ENCODE data around the gene NHS. TPM values are rescaled to one million over a fixed set of nuclear protein-coding genes. Genes with fewer than 3 reads are reported as not detected.

The NHS gene
- total and polyA plus RNA-seq, 4 donors: 14.1 to 17.7 (median 15.8) TPM

DNA sequence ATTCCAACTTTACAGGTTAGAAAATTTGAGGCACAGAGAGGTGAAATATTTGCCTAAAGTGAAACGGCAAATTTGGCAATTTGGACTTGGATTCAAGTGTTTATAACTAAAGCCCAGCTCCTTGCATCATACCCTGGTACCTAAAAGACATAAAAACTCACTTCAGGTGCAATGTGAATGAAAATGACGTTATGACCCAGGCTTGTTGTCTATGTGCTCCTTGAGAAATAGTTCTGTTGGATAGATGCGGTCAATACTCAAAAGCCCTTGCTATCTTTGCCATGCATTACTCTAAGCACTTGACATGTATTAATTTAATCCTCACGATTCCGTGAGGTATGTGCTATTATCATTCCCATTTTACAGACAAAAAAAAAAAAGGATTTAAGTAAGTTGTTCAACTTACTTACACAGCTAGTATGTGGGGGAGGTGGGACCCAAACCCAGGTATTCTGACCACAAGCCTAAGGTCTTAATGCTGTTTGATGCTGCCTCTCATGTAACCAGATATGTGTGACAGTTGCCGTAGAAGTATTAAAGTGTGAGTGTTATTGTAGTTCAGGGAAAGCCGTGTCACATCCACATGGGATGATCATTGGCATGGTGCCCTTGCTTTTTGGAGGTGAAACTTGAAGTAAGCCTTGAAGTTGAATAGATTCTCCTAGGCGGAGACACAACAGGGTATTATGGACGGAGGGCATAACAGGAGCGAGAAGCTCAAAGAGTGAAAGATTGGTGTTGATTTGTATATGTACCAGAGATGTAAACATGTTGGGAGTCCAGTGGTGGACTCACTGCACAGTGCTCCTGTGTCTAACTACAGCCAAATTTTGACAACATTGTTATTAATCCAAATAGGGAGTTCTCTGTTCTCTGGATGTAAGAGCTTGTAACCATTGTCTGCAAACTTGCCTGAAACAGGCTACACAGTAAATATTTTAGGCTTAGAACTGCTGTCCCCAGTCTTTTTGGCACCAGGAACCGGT lies 365.4 kb downstream of the NHS start:
- Histone ChIP-seq H3K4me1 (ENCODE audit: control insufficient read depth, insufficient read depth, low read length) (no peaks in the 10 kb centered on the region), H3K9me3 (ENCODE audit: control insufficient read depth, insufficient read depth, low read length) (no peaks in the 10 kb centered on the region), H3K36me3 (ENCODE audit: control insufficient read depth, insufficient read depth, low read length) (no peaks in the 10 kb centered on the region), H3K27me3 (ENCODE audit: control insufficient read depth, insufficient read depth, low read length) (peaks cover 8% of the 10 kb centered on the region), H3K27ac (ENCODE audit: low read depth, low read length) (no peak overlapping the region), H3K4me3 (ENCODE audit: low read depth, low read length) (no peak overlapping the region)
- no peak for DNase-seq (ENCODE audit: low read depth in 4 of 6, low spot score in 6 of 6)
- 65% methylated on average over 6 of the region's 11 CpGs for WGBS (ENCODE audit: insufficient coverage)

DNA sequence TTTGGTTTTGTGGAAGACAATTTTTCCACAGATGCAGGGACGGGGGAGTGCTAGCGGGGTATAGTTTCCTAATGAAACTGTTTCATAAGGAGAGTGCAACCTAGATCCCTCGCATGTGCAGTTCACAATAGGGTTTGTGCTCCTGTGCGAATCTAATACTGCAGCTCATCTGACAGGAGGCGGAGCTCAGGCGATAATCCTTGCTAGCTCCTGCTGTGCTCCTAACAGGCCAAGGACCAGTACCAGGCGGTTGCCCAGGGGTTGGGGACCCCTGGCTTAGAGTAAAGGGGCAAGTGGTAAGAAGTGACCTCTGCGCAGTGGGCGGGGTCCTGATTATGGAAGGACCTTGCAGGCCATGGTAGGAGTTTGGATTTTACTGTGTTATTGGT lies 366.1 kb downstream of the NHS start:
- Histone ChIP-seq H3K4me3 (ENCODE audit: low read depth, low read length) (no peak overlapping the region), H3K36me3 (ENCODE audit: control insufficient read depth, insufficient read depth, low read length) (no peaks in the 10 kb centered on the region), H3K27ac (ENCODE audit: low read depth, low read length) (no peak overlapping the region), H3K4me1 (ENCODE audit: control insufficient read depth, insufficient read depth, low read length) (no peaks in the 10 kb centered on the region), H3K9me3 (ENCODE audit: control insufficient read depth, insufficient read depth, low read length) (no peaks in the 10 kb centered on the region), H3K27me3 (ENCODE audit: control insufficient read depth, insufficient read depth, low read length) (peaks cover 8% of the 10 kb centered on the region)
- DNase-seq (ENCODE audit: low read depth in 4 of 6, low spot score in 6 of 6): no peak
- WGBS (ENCODE audit: insufficient coverage): 45% methylated on average over 9 of the region's 9 CpGs

DNA sequence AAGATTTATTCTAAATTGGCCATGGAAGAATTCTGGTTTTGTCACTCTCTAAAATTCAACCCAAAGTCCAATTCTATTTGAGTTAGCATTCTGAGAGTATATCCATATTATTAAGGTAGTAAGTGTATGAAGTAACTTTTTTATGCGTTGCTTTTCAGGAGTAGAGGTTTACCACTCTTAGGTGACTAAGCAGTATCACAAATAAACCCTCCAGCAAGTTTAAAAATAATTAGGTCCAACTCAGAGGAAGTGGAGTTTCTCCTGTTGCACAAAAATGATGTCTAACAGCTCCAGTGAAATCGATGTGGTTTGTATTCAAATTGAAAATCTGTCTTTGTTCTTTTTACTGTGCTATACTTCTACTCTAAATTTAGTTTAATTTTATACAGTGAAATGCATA lies 368.9 kb downstream of the NHS start:
- Histone ChIP-seq H3K36me3 (ENCODE audit: control insufficient read depth, insufficient read depth, low read length) (no peaks in the 10 kb centered on the region), H3K4me1 (ENCODE audit: control insufficient read depth, insufficient read depth, low read length) (no peaks in the 10 kb centered on the region), H3K9me3 (ENCODE audit: control insufficient read depth, insufficient read depth, low read length) (no peaks in the 10 kb centered on the region), H3K4me3 (ENCODE audit: low read depth, low read length) (no peak overlapping the region), H3K27me3 (ENCODE audit: control insufficient read depth, insufficient read depth, low read length) (peaks cover 13% of the 10 kb centered on the region), H3K27ac (ENCODE audit: low read depth, low read length) (no peak overlapping the region)
- no CpG with 5 or more reads among the region's 2 CpGs for WGBS (ENCODE audit: insufficient coverage)
- DNase-seq (ENCODE audit: low read depth in 4 of 6, low spot score in 6 of 6): no peak

DNA sequence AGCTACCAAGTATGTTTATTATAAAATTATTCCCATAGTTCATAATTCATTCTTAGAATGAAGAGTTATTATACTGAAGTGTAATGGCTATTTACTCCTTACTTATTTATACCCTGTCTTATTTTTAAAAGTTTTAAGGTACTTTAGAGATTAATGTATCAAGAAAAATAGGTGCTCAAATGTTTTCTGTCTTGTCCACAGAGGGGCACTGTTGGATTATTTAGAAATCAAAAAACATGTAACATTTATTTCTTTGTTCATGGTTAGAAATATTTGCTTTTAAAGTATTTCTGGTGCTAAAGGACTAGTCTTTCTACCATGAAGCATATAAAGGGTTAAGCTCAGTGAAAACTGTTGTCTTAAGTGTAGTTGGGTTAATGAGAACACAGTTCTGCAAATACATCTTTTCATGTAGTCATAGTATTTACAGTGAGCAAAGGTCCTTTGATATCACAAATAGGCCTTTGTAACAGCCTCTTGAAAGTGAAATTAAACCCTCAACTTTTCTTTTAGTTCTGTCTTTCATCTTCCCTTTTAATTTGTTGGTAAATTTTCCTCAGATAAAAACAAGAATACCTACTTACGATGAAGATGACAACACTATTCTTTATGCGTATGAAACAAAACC lies 370.0 kb downstream of the NHS start:
- Histone ChIP-seq H3K4me1 (ENCODE audit: control insufficient read depth, insufficient read depth, low read length) (no peaks in the 10 kb centered on the region), H3K9me3 (ENCODE audit: control insufficient read depth, insufficient read depth, low read length) (no peaks in the 10 kb centered on the region), H3K4me3 (ENCODE audit: low read depth, low read length) (no peak overlapping the region), H3K36me3 (ENCODE audit: control insufficient read depth, insufficient read depth, low read length) (no peaks in the 10 kb centered on the region), H3K27me3 (ENCODE audit: control insufficient read depth, insufficient read depth, low read length) (peaks cover 16% of the 10 kb centered on the region), H3K27ac (ENCODE audit: low read depth, low read length) (no peak overlapping the region)
- DNase-seq (ENCODE audit: low read depth in 4 of 6, low spot score in 6 of 6): peak in 2 of 6 donors; percentile 29 to 74
- no CpG with 5 or more reads among the region's 2 CpGs for WGBS (ENCODE audit: insufficient coverage)

DNA sequence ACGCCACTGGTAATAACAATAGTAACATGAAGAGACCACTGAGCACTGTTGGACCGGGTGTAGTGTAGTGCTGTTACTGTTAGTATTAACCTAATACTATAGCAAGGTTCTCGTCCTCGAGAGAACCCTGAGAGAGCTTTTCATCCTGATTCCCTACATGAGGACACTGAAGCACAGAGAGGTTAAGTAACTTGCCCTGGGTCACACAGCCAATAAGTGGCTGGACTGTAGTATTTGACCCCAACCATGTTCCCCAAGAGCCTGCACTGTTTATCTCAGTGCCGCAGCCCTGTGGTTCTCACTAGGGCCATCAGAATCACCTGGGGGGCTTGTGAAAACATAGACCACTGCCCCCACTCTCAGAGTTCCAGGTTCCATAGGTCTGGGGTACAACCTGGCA lies 372.7 kb downstream of the NHS start:
- peaks cover 13% of the 10 kb centered on the region for H3K27me3 ChIP-seq (ENCODE audit: control insufficient read depth, insufficient read depth, low read length)
- H3K36me3 ChIP-seq (ENCODE audit: control insufficient read depth, insufficient read depth, low read length): no peaks in the 10 kb centered on the region
- no peaks in the 10 kb centered on the region for H3K9me3 ChIP-seq (ENCODE audit: control insufficient read depth, insufficient read depth, low read length)
- no peaks in the 10 kb centered on the region for H3K4me1 ChIP-seq (ENCODE audit: control insufficient read depth, insufficient read depth, low read length)
- no peak overlapping the region for H3K27ac ChIP-seq (ENCODE audit: low read depth, low read length)
- 89% methylated on average over 3 of the region's 5 CpGs for WGBS (ENCODE audit: insufficient coverage)
- H3K4me3 ChIP-seq (ENCODE audit: low read depth, low read length): no peak overlapping the region
- no peak for DNase-seq (ENCODE audit: low read depth in 4 of 6, low spot score in 6 of 6)

DNA sequence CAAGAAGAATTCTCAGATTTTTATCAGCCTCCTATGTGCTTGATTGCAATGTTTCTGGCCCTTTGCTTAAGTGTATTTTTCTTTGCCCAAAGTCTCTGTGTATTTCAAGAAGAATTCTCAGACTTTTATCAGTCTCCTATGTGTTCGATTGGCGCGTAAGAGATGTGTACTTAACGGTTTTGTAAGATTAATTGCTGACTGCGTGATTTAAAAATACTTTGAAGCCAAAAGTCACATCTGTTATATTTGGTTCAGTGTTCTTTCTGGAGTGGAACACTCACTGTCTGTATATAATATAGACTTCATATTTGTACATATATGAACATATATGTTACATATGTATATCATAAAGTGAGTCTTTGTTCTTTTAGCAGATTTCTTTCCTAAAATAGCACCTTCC lies 373.7 kb downstream of the NHS start:
- Histone ChIP-seq H3K9me3 (ENCODE audit: control insufficient read depth, insufficient read depth, low read length) (no peaks in the 10 kb centered on the region), H3K36me3 (ENCODE audit: control insufficient read depth, insufficient read depth, low read length) (no peaks in the 10 kb centered on the region), H3K4me3 (ENCODE audit: low read depth, low read length) (no peak overlapping the region), H3K27ac (ENCODE audit: low read depth, low read length) (no peak overlapping the region), H3K4me1 (ENCODE audit: control insufficient read depth, insufficient read depth, low read length) (no peaks in the 10 kb centered on the region), H3K27me3 (ENCODE audit: control insufficient read depth, insufficient read depth, low read length) (peaks cover 16% of the 10 kb centered on the region)
- WGBS (ENCODE audit: insufficient coverage): no CpG with 5 or more reads among the region's 5 CpGs
- no peak for DNase-seq (ENCODE audit: low read depth in 4 of 6, low spot score in 6 of 6)

DNA sequence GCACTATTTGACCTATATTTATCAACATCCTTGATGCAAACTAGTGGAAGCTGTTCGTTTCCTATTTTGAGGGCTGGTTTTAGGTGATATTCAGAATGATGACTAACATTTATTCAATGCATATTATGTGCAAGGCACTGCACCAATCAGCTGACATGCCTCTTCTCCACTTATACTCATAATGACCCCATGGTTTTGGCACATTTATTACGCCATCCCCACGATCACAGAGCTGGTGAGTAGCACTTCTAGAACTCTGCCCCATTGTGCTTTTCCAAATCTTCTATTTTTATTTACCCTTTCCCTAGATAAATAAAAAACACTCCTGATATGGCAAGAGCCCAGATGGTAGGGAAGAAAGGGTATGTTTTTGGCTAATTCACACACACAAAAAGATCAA lies 375.4 kb downstream of the NHS start:
- Histone ChIP-seq H3K4me3 (ENCODE audit: low read depth, low read length) (no peak overlapping the region), H3K9me3 (ENCODE audit: control insufficient read depth, insufficient read depth, low read length) (no peaks in the 10 kb centered on the region), H3K27me3 (ENCODE audit: control insufficient read depth, insufficient read depth, low read length) (peaks cover 16% of the 10 kb centered on the region), H3K27ac (ENCODE audit: low read depth, low read length) (no peak overlapping the region), H3K36me3 (ENCODE audit: control insufficient read depth, insufficient read depth, low read length) (no peaks in the 10 kb centered on the region), H3K4me1 (ENCODE audit: control insufficient read depth, insufficient read depth, low read length) (no peaks in the 10 kb centered on the region)
- WGBS (ENCODE audit: insufficient coverage): 80% methylated on average over 2 of the region's 3 CpGs
- DNase-seq (ENCODE audit: low read depth in 4 of 6, low spot score in 6 of 6): no peak

DNA sequence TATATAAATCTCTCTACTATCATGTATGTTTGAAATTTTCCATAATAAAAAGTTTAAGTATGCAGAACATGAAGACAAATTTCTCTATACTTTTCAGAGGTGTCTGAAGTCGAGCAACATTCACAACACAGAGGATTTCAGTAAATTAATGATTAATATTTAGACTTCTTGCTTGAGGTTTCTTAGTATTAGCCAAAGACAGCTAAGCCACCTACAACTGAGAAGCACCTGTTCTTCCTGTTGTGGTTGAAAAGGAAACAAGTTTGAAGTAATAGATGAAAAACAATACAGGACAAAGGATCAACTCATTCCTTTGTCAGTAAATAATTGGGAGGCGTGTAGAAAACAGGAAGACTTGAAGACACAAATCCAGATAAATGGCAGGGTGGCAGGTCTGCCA lies 383.4 kb downstream of the NHS start:
- Histone ChIP-seq H3K4me3 (ENCODE audit: low read depth, low read length) (no peak overlapping the region), H3K9me3 (ENCODE audit: control insufficient read depth, insufficient read depth, low read length) (no peaks in the 10 kb centered on the region), H3K27me3 (ENCODE audit: control insufficient read depth, insufficient read depth, low read length) (peaks cover 9% of the 10 kb centered on the region), H3K36me3 (ENCODE audit: control insufficient read depth, insufficient read depth, low read length) (no peaks in the 10 kb centered on the region), H3K27ac (ENCODE audit: low read depth, low read length) (no peak overlapping the region), H3K4me1 (ENCODE audit: control insufficient read depth, insufficient read depth, low read length) (no peaks in the 10 kb centered on the region)
- WGBS (ENCODE audit: insufficient coverage): 83% methylated on average over 1 of the region's 2 CpGs
- no peak for DNase-seq (ENCODE audit: low read depth in 4 of 6, low spot score in 6 of 6)

DNA sequence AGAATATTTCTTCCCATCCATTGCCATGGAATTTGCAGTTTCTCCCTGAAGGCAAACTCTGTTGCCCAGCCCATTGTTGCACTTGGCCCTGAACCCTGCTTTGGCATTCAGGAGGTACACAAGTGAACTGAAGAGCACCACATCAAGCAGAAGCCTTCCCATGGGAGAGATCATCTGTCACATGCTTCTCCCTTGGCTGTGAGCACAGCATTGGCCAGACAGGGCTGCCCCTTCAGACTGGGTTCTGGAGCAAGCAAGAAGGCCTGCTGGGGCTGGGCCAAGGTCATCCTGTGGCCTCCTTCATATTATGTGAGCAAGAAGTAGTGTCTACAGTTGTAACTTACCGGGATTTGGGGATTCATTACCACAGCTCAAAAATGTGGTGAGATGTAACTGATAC lies 385.0 kb downstream of the NHS start:
- WGBS (ENCODE audit: insufficient coverage): no CpG with 5 or more reads among the region's 1 CpG
- no peaks in the 10 kb centered on the region for H3K9me3 ChIP-seq (ENCODE audit: control insufficient read depth, insufficient read depth, low read length)
- peaks cover 11% of the 10 kb centered on the region for H3K27me3 ChIP-seq (ENCODE audit: control insufficient read depth, insufficient read depth, low read length)
- H3K4me1 ChIP-seq (ENCODE audit: control insufficient read depth, insufficient read depth, low read length): no peaks in the 10 kb centered on the region
- no peak overlapping the region for H3K27ac ChIP-seq (ENCODE audit: low read depth, low read length)
- no peak overlapping the region for H3K4me3 ChIP-seq (ENCODE audit: low read depth, low read length)
- H3K36me3 ChIP-seq (ENCODE audit: control insufficient read depth, insufficient read depth, low read length): no peaks in the 10 kb centered on the region
- no peak for DNase-seq (ENCODE audit: low read depth in 4 of 6, low spot score in 6 of 6)

DNA sequence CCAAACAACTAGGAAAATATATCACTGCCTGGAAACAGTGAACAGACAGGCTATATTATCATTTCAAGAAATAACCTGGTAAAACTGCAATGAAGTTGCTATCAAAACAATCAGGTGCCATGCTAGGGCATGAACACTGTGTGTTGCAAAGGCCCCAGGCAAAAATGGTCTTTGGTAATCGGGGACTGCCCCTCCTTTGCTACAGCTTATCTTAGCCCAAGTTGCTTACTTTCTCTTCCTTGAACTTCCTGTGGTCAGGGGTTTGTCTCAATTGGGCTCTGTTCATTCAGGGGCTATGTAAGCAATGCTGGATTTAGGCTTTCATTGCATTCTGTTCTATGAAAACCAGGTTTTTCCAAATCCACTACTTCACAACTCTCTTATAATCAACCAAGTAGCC lies 392.7 kb downstream of the NHS start:
- DNase-seq (ENCODE audit: low read depth in 4 of 6, low spot score in 6 of 6): no peak
- peaks cover 3% of the 10 kb centered on the region for H3K4me1 ChIP-seq (ENCODE audit: control insufficient read depth, insufficient read depth, low read length)
- 83% methylated on average over 1 of the region's 1 CpG for WGBS (ENCODE audit: insufficient coverage)
- H3K27ac ChIP-seq (ENCODE audit: low read depth, low read length): no peak overlapping the region
- no peaks in the 10 kb centered on the region for H3K9me3 ChIP-seq (ENCODE audit: control insufficient read depth, insufficient read depth, low read length)
- H3K27me3 ChIP-seq (ENCODE audit: control insufficient read depth, insufficient read depth, low read length): peaks cover 29% of the 10 kb centered on the region
- no peak overlapping the region for H3K4me3 ChIP-seq (ENCODE audit: low read depth, low read length)
- H3K36me3 ChIP-seq (ENCODE audit: control insufficient read depth, insufficient read depth, low read length): no peaks in the 10 kb centered on the region

Data from spinal cord (tissue), 10 donors.